Measurements from ENCODE around the gene ITGAX. TPM values are rescaled to one million over a fixed set of nuclear protein-coding genes. Genes with fewer than 3 reads are reported as not detected.

Gene ITGAX
- total RNA-seq, 2 experiments from 2014 or later = not detected

GRCh38 chr16:31367853-31368252, 12.9 kb downstream of the ITGAX start:
- TF ChIP-seq CTCF (conservative IDR thresholded peaks at IDR 0.05; ENCODE audit: low read length) = no peak
- TF ChIP-seq EZH2phosphoT487 (IDR thresholded peaks at IDR 0.05; ENCODE audit: borderline replicate concordance, low read depth, low read length) = no peak

GRCh38 chr16:31371008-31371407, 16.0 kb downstream of the ITGAX start:
- no peaks in the 10 kb centered on the region for H3K79me2 ChIP-seq (ENCODE audit: insufficient read depth, low read depth, low read length)
- no peaks in the 10 kb centered on the region for H3K4me1 ChIP-seq (ENCODE audit: insufficient read depth, low read length, poor library complexity, severe bottlenecking)
- no peak for TF ChIP-seq EZH2phosphoT487 (IDR thresholded peaks at IDR 0.05; ENCODE audit: borderline replicate concordance, low read depth, low read length)
- TF ChIP-seq CTCF (conservative IDR thresholded peaks at IDR 0.05; ENCODE audit: low read length) = no peak
- no peaks in the 10 kb centered on the region for H3K9me3 ChIP-seq (ENCODE audit: low read length)
- DNase-seq (ENCODE audit: low spot score) = no peak
- no TSS peak for BruUV-seq (replicated peaks)
- H3K27ac ChIP-seq (ENCODE audit: low read depth, low read length, poor library complexity, severe bottlenecking) = no peak overlapping the region
- no peaks in the 10 kb centered on the region for H3K36me3 ChIP-seq (ENCODE audit: insufficient read depth, low read length)
- intact Hi-C loops (cut with micrococcal nuclease; ENCODE audit: unreplicated experiment) = no loop called here
- no peak overlapping the region for H3K4me2 ChIP-seq (ENCODE audit: low read length)
- no peaks in the 10 kb centered on the region for H3K9me2 ChIP-seq (ENCODE audit: insufficient read depth, low read length)
- CTCF ChIA-PET (ENCODE audit: unreplicated experiment) = no interaction called here
- H4K20me1 ChIP-seq (ENCODE audit: insufficient read depth, low read length) = no peaks in the 10 kb centered on the region
- H2AFZ ChIP-seq (ENCODE audit: low read length) = no peak overlapping the region
- POLR2A ChIA-PET = no interaction called here
- H3K4me3 ChIP-seq (ENCODE audit: low read depth, low read length, poor library complexity, severe bottlenecking) = no peak overlapping the region

More at GRCh38 chr16:31367853-31368252, 12.9 kb downstream of the ITGAX start:
- no peak overlapping the region for H2AFZ ChIP-seq (ENCODE audit: low read length)
- intact Hi-C loops (cut with micrococcal nuclease; ENCODE audit: unreplicated experiment) = no loop called here
- H4K20me1 ChIP-seq (ENCODE audit: insufficient read depth, low read length) = no peaks in the 10 kb centered on the region
- H3K36me3 ChIP-seq (ENCODE audit: insufficient read depth, low read length) = no peaks in the 10 kb centered on the region
- H3K9me3 ChIP-seq (ENCODE audit: low read length) = no peaks in the 10 kb centered on the region
- H3K79me2 ChIP-seq (ENCODE audit: insufficient read depth, low read depth, low read length) = no peaks in the 10 kb centered on the region
- no peak for DNase-seq (ENCODE audit: low spot score)
- H3K27ac ChIP-seq (ENCODE audit: low read depth, low read length, poor library complexity, severe bottlenecking) = no peak overlapping the region
- BruUV-seq (replicated peaks) = no TSS peak
- H3K4me1 ChIP-seq (ENCODE audit: insufficient read depth, low read length, poor library complexity, severe bottlenecking) = no peaks in the 10 kb centered on the region
- ChIA-PET POLR2A (no interaction called here), CTCF (ENCODE audit: unreplicated experiment) (no interaction called here)
- H3K4me2 ChIP-seq (ENCODE audit: low read length) = no peak overlapping the region
- H3K4me3 ChIP-seq (ENCODE audit: low read depth, low read length, poor library complexity, severe bottlenecking) = no peak overlapping the region
- H3K9me2 ChIP-seq (ENCODE audit: insufficient read depth, low read length) = no peaks in the 10 kb centered on the region

DNA sequence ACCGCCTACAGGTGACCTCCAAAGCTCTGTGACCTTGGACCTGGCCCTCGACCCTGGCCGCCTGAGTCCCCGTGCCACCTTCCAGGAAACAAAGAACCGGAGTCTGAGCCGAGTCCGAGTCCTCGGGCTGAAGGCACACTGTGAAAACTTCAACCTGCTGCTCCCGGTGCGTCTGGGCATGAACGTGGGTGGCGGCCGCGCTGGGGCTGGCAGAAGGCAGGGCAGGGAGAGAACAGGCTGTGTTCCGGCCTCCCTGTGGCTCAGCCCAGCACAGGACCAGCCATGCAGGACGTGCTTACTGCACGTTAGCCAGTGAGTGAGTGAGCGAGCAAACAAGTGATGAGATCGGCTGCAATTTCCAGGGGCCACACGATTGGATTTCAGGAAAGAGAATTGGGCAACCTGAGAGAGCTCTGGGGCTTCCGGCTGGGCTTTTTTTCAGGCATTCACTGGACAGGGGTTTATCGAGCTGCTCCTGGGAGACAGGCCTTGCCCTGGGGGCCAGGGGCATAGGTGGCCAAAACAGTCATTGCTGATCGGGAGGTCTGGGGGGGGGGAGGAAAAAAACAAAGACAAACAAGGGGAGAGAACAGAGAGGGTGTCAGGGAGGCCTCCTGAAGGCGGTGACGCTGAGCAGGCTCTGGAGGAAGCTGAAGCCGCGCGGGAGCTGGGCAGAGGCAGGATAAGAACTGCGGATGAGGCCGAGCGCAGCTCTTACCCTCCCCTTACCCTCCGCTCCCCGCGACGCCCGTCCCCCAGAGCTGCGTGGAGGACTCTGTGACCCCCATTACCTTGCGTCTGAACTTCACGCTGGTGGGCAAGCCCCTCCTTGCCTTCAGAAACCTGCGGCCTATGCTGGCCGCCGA, 16.9 kb downstream of the ITGAX start:
- no peak overlapping the region for H2AFZ ChIP-seq (ENCODE audit: low read length)
- no peak overlapping the region for H3K27ac ChIP-seq (ENCODE audit: low read depth, low read length, poor library complexity, severe bottlenecking)
- no peak overlapping the region for H3K4me3 ChIP-seq (ENCODE audit: low read depth, low read length, poor library complexity, severe bottlenecking)
- no peaks in the 10 kb centered on the region for H3K79me2 ChIP-seq (ENCODE audit: insufficient read depth, low read depth, low read length)
- TF ChIP-seq CTCF (conservative IDR thresholded peaks at IDR 0.05; ENCODE audit: low read length) = no peak
- no peak for TF ChIP-seq EZH2phosphoT487 (IDR thresholded peaks at IDR 0.05; ENCODE audit: borderline replicate concordance, low read depth, low read length)
- H3K4me1 ChIP-seq (ENCODE audit: insufficient read depth, low read length, poor library complexity, severe bottlenecking) = no peaks in the 10 kb centered on the region
- intact Hi-C loops (cut with micrococcal nuclease; ENCODE audit: unreplicated experiment) = no loop called here
- no peaks in the 10 kb centered on the region for H3K9me3 ChIP-seq (ENCODE audit: low read length)
- H4K20me1 ChIP-seq (ENCODE audit: insufficient read depth, low read length) = no peaks in the 10 kb centered on the region
- BruUV-seq (replicated peaks) = no TSS peak
- CTCF ChIA-PET (ENCODE audit: unreplicated experiment) = no interaction called here
- H3K36me3 ChIP-seq (ENCODE audit: insufficient read depth, low read length) = no peaks in the 10 kb centered on the region
- no peak for DNase-seq (ENCODE audit: low spot score)
- no peak overlapping the region for H3K4me2 ChIP-seq (ENCODE audit: low read length)
- POLR2A ChIA-PET = interaction anchor here (0.6 kb wide), 1 partner anchor 59 kb away, joined by 4 read pairs; no protein-coding TSS in a partner anchor
- H3K9me2 ChIP-seq (ENCODE audit: insufficient read depth, low read length) = no peaks in the 10 kb centered on the region
